HFF-Myc (cell line): ENCODE measurements around the gene PSMB4.

Source experiments
- DNase-seq: peaks from one replicate; pipeline ENCODE4 v3.0.0-alpha.2; 2011; ENCODE audit warnings: low read depth; ENCODE audit errors: extremely low read depth
- H3K4me3 ChIP-seq: replicated peaks from 2 replicates; pipeline ENCODE4 v1.5.1; 2011; ENCODE audit warnings: low read depth, mild to moderate bottlenecking, control low read depth, low read length
- CTCF ChIP-seq: IDR thresholded peaks from 2 replicates; pipeline ENCODE4 v1.5.1; 2012; ENCODE audit warnings: mild to moderate bottlenecking, low read depth, low read length, control low read depth; ENCODE audit errors: missing control alignments

The PSMB4 gene

GRCh38 chr1:151364996-151365395 is 34.4 kb upstream of the PSMB4 start:
- no peak overlapping the region for H3K4me3 ChIP-seq
- peak; percentile 13 for TF ChIP-seq CTCF
- DNase-seq: no peak

GRCh38 chr1:151367658-151368392 is 31.5 kb upstream of the PSMB4 start:
- DNase-seq: no peak
- TF ChIP-seq CTCF: no peak
- H3K4me3 ChIP-seq: no peak overlapping the region

GRCh38 chr1:151368393-151369301 is 30.7 kb upstream of the PSMB4 start:
- no peak for TF ChIP-seq CTCF
- no peak for DNase-seq
- H3K4me3 ChIP-seq: no peak overlapping the region

DNA sequence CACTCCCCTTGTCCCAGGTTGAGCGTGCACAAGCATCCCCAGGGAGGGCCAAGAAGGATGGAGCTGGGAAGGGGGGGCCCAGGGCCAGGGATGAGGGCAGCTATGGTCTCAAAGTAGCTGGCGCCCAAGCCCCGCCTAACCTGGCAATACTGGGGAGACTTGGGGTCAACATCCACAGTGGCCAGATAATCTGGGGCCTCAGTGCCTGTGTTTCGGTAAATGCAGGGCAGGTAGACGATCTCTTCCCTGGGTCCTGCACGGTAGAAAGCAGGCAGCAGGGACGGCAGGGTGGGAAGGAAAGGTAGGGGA is 30.1 kb upstream of the PSMB4 start:
- H3K4me3 ChIP-seq: no peak overlapping the region
- no peak for DNase-seq
- no peak for TF ChIP-seq CTCF

- TF ChIP-seq CTCF: no peak
- DNase-seq: no peak
- no peak overlapping the region for H3K4me3 ChIP-seq
These were observed 29.7 kb upstream of the PSMB4 start for GRCh38 chr1:151369621-151370048.

- H3K4me3 ChIP-seq: no peak overlapping the region
- no peak for TF ChIP-seq CTCF
- DNase-seq: no peak
These were observed 29.0 kb upstream of the PSMB4 start for GRCh38 chr1:151370211-151370911.
